Stimulated activated CD4-positive, alpha-beta T cell treated with anti-CD3 and anti-CD28 coated beads, TNF-alpha, amount 100 ng/mL, for 48 hours (primary cell): ENCODE data around the gene STAT3.
"Not testable (repeated sequence)": the region's sequence is repeated elsewhere in the genome, so short reads cannot be mapped to it uniquely, and the experiment has no call there.

Source experiments
- DNase-seq, 3 donors: peaks; one replicate each; pipeline ENCODE4 v3.0.0-alpha.2; 2020; ENCODE audit warnings: low read depth in 3 of 3

Gene STAT3

DNA sequence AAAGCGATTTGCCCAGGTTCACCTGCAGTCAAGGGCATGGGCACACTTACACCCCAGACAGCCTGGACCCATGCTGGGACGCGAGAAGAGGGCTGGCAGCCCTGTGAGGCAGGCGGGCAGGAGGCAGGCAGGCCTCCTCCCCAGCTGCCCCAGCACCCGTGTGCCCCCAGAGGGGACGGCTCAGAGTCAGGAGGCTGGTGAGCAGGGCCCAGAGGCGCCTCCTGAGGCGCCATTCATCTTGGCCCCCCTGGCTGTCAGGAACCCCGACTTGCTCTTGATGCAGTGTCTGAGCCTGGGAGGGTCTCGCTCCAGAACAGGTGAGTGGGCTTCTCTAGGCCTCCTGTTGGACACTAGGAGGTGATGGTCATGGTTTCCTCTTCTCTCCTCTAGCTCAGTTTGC lies 88.9 kb downstream of the STAT3 start:
- DNase-seq = not testable (repeated sequence)

DNA sequence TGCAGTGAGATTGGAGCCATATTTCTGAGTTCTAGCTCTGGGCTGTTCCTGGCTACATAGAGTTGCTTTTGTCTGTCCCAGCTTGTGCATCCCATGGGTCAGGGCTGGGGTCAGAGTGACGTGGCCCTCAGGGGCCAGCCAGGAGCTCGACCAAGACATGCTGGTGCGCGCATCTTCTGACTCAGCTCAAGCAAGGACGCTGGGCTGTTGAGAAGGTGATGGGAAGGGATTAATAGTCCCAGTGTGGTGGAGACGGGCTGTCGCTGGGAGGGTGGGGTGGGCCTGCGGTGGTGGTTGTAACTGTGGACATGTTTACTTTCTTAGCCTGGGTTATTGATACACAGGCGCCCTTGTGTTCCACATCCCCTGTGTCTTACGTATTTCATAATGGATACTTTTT lies 90.5 kb downstream of the STAT3 start:
- DNase-seq = not testable (repeated sequence)

DNA sequence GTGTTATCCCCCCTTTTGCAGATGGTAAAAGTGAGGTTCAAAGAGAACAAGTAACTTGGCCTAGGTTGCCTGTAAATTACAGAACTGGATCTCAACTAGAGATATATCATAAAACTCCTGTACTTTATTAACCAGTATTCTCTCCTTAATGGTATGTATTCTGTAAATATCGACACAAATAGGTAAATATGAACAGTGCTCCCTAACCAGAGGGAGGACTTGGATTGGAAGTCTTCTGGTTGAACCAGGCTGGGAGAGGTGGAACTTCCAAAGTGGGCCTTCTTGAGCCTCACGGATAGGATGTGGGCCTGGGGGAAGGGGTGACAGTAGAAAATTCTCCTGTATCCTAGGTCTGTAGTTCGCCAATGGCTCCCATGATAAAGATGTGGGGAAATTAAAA lies 92.2 kb downstream of the STAT3 start:
- DNase-seq = no peak

DNA sequence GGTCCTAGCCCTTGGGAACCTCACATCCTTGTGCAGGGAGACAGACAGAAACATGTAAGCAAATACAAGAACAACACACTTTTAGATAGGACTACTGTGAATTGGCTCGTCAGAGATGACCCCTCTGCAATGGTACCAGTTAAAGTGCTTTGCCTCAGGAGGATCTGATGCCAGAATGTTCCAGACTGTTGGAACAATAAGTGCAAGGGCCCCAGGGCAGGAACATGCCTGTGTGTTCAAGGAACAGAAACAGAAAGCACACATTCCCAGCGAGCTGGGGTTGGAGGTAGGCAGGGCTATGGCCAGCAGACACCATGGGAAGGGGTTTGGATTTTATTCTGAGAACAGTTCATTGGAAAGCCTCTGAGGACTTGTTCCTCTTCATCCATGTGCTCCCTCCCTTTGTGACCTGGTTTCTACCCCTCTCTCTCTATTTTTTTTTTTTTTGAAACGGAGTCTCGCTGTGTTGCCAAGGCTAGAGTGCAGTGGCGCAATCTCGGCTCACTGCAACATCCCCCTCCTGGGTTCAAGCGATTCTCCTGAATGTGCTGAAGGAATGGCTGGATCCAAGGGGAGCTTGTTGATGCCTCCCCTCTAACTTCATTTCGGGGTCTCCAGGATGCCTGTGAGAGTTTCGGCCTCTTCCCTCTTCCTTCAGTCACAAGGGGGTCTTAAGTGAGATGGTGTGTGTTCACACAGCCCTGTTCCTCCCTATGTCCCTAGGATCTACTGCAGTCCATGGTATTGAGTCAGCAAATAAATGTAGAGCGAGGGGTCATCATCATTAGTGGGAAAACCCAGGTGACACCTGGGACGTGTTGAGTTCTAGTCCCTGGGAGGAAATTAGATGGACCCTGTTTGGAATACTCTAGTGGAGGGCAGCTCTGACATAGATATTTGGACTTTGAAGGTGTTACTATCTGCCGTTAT lies 93.5 kb downstream of the STAT3 start:
- DNase-seq = no peak

DNA sequence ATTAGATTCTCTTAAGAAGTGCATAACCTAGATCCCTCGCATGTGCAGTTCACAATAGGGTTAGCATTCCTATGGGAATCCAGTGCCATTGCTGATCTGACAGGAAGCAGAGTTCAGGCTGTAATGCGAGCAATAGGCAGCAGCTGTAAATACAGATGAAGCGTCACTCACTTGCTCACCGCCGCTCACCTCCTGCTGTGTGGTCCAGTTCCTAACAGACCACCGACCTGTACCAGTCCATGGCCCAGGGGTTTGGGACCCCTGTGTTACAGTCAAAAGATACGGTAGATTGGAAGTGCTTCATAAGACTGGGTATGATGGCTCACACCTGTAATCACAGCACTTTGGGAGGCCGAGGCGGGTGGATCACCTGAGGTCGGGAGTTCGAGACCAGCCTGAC lies 97.1 kb downstream of the STAT3 start:
- DNase-seq = no peak

DNA sequence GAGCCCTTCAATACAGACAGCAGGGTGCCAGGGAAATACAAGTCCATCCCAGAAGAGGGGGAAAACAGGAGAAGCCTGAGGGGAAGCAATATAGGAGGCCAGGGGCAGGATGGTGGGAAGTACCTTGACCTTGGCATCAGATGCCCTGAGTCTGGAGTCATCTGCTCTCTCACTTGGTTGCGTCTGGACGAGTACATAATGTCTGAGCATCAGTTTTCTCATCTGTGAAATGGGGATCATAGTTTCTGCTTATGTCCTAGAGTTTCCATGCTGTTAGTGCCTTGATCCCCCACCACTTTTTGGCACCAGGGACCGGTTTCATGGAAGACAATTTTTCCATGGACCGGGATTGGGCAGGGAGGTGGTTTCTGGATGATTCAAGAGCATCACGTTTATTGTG lies 97.7 kb downstream of the STAT3 start:
- no peak for DNase-seq

DNA sequence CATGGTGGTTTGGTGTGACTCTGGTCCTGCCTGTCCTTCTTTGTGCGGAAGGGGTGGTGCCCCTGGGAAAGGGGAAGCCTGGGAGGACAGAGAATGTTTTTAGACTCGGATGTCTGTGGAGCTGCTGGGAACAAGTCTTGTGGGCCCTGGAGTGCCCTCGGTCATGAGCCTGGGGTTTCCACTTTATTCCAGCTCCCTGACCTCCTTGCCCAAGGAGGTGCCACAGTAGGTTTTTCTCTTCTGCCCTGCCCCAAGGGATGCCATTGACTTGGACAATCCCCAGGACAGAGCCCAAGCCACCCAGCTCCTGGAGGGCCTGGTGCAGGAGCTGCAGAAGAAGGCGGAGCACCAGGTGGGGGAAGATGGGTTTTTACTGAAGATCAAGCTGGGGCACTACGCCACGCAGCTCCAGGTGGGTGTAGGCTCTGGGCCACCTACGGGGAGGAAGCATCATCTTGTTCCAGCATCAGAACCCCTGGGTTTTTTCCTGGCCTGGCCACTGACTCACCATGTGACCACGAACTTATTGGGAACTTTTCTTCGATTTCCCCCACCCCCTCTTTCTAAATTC lies 98.5 kb downstream of the STAT3 start:
- DNase-seq = no peak

DNA sequence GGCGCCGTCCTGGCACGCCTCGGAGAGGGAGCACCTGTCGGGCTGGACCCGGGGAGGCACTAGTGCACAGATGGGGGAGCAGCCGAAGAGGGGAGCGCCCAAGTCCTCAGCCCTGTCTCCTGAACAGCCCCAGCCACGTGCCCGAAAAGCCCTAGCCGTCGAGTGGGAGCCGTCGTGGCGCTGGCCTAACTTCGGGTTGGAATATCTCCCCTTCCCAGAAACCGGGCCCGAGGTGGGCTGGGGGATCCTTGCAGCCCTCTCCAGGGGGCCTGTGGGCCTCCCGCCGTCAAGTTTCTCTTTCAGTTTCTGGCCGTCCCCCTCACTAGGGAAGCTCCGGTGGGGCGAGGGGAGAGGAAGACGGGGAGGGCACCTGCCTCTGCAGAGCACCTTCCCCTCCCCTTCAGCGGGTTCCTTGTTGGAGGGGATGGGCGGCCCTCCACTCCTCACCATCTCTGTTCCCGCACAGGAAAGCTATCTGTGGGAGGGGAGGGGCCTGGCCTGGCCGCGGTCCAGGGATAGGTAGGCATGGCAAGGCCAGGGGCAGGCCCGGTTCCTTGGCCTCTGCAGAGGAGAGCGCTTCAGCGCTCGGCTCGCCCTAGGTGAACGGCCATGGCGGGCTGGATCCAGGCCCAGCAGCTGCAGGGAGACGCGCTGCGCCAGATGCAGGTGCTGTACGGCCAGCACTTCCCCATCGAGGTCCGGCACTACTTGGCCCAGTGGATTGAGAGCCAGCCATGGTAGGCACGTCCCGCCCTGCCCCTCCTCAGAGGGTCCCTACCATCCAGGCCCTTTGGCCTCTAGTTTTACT lies 99.2 kb downstream of the STAT3 start:
- no peak for DNase-seq

DNA sequence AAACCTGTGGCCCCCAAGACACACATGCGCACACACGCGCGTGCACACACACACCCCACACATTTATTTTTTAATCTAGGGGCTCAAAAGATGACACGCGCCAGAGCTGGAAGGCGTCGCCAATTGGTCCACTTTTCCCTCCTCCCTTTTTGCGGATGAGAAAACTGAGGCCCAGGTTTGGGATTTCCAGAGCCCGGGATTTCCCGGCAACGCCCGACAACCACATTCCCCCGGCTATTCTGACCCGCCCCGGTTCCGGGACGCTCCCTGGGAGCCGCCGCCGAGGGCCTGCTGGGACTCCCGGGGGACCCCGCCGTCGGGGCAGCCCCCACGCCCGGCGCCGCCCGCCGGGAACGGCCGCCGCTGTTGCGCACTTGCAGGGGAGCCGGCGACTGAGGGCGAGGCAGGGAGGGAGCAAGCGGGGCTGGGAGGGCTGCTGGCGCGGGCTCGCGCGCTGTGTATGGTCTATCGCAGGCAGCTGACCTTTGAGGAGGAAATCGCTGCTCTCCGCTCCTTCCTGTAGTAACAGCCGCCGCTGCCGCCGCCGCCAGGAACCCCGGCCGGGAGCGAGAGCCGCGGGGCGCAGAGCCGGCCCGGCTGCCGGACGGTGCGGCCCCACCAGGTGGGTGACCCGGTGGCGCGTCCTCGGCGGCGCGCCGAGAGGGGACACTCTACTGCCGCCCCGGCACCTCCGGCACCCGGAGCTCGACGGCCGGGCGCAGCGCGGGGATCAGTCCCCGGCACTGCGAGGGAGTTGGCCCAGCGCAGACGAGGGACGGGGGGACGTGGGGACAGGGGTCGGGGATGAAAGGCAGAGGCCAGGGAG lies 100.1 kb downstream of the STAT3 start, which contains the start of gene STAT5A:
STAT5A (plus strand) TSS at position 522 of the 826 bp plus-strand sequence. CDS start 914 bp downstream, outside the sequence.
- peak in 2 of 3 donors; percentile 60 to 68 for DNase-seq

DNA sequence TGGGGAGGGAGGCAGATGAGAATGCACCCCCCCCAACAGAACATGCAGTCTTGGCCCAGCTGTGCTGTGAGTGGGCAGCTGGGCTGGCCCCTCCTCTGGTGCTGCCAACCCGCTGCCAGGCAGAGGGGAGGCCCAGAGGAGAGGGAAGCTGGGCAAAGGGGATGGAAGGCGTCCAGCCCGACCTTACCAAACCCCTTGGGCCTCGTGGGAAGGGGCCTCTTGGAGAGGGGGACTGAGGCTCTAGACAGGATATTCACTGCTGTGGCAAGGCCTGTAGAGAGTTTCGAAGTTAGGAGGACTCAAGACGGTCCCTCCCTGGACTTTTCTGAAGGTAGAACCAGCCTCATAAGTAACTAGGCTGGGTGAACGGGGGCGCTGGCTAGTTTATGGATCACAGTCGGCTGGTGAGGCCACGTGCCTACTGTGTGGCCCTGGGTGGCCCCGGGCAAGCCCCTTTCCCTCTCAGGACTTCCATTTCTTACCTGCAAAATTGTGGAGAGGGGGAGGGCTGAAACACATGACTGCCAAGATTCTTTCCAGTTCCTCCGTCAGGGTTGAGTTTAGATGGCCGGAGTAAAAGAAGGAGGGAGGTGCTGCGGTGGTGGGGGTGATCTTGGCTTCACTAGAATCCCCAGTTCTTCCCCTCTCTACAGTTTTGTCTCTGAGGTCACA lies 100.8 kb downstream of the STAT3 start:
- DNase-seq = no peak

DNA sequence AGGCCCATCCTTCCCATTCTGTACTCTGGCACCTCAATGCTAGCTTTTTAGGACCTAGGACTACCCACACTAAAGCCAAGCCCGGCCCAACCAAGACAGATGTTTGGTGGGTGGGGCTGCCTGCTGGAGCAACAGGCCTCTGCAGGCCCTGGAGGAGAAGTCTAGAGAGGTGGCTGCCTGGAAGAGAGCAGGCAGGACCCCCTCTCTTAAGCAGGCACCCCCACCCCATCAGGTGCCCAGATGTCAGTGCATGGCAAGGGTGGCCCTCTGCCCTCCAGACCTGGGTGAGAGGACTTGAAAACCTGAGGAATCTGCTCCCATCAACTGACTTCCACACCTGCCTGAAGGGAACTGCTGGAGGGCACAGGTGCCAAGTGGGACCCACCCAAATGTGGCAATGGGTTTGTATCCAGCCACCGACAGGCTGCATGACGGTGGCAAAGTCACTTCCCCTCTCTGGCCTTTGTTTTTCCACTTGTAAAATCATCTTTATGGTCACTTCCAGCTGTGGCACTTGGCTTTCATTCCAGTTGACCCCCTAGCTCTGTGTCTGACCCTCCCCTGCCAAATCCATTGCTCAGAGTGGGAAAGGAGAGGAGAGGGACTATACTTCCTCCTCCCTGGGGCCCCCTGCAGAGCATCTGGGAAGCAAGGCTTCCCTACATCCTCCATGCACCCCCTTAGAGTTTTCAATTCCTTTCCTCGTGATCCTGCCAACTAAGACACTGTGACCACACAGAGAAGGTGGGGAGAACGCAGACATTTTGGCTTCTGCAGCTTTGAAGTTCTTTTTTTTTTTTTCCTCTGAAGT lies 101.6 kb downstream of the STAT3 start:
- no peak for DNase-seq

DNA sequence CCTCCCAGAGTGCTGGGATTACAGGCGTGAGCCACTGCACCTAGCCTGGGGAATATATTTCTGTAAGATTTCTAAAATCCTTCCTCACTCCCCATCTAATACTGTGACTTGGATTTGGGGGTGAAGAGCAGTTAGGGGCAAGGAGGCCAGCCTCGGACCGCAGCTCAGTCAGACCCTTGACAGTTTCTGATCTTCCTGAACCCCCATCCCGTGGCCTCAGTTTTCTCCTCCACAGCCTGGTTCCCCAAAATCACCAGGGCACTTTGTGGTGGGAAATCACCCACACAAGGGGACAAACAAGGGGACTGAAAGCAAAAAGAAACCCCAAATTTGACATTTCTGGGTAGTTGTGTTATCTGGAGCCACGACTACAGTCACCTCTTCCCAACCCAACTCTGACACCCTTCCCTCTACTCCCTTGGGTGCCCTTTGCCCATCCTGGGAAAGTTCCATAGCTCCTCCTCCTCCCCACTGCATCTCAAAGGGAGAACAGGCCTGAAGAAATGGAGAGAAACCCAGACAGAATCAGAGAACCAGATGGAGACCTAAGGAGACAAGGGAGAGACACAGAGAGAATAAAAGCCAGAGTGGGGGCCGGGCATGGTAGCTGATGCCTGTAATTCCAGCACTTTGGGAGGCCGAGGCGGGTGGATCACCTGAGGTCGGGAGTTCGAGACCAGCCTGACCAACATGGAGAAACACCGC lies 102.7 kb downstream of the STAT3 start:
- no peak for DNase-seq

DNA sequence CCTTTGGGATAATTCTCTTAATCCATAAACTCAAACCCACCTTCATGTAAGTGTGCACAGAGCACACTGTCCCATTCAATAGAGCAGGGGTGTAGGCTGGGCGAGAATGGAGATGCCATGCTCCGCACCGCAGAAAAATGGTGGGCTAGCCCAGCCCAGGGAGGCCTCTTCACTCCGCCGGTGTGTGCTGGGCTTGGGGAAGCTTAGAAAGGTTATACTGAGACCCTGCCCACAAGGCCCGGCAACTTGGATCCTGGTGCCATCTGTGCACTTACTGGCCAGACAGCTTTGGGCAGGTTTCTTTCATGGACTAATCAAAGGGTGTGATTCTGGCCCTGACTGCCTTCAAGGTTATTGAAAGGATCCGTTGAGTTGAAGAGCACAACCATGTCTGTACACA lies 103.7 kb downstream of the STAT3 start:
- no peak for DNase-seq

DNA sequence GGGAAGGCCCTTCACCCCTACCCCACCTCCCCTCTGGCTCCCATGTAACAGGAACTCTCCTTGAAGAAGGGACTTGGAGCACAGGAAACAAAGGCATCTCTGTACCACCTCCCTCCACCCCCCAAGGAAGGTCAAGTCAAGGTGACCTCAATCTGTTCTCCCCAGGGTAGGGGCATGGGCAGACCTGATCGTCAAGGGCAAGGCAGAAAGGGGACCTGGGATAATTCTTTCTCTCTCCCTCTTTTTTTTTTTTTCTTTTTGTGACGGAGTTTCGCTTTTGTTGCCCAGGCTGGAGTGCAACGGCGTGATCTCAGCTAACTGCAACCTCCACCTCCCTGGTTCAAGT lies 104.2 kb downstream of the STAT3 start:
- DNase-seq = no peak

DNA sequence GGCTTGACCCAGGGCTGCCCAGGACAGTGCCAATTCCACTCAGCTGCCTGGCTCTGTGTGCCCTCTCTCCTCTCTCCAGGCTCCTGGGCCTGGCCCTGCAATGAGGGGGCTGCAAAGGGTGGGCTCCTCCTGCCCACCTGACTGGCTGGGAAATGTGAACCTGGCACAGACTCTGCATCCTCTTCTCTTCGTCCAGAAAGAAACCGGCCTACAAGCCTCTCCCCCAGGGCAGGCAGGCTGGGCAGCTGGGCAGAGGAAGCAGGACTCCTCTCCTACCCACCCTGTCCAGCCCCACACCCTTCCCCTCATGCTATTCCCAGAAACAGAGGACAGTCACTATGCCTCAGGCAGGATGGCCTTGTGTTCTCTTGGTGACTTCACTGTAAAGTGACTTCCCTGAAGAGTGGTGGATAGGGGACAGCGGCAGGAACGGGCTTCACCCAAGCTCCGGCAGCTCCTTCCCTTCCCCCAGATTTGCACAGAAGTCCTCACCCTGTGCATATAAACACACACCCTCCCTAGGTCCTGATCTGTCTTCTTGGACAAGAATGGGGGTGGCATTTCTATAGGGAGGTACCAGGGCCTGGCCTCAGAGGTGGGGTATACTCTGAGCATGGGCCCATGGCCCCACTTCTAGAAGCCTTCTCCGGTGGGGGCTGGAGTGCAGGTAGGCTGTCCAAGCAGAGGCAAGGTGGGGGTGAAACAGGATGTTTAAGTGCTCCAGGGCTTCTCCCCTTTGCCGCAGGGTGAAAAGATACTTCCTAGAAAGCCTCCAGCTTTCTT lies 104.8 kb downstream of the STAT3 start:
- no peak for DNase-seq

DNA sequence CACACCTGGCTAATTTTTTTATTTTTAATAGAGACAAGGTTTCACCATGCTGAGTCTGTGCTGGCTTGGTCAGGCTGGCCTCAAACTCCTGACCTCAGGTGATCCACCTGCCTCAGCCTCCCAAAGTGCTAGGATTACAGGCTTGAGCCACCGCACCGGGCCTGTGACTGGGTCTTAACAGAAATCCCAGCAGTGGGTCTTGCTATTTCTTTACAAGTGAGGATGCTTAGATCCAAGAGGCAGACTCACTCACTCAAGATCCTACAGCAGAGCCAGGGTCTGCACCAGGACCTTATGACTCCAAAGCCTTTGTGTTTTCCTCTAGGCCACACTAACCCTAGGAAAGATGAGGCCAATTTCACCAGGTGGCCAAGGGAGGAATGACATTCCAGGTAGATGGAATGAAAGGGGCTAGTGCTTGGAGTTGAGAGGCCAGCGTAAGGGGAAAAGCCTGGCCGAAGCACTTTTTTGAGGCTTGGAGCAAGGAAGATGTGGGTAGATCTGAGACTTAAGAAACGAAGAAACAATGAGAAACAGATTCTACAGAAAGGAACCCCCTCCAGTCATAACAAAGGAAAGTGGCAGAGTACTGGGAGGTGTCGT lies 105.7 kb downstream of the STAT3 start:
- DNase-seq = no peak

DNA sequence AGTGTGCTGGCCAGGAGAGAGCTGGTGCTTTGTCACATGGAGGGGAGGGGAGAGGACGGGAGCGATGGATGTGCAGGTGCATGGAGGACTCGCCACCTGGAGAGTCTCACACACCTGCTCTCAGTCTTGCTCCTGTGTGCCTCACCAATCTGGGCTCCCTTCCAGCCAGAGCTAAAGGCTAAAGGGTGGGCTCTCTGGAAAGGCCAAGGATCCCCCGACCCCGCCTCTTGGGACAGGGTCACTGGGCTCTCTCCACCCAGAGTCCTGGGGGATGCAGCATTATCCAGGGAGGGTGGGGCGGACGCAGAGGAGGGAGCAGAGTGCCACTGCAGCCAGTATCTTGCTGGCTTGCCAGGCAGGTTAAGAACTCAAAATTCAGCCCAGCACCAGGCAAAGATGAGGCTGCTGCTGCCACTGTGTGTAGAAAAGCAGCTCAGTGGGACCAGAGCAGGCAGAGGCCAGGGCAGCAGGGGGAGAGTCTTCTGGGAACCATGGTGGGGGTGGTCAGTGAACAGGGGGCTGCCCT lies 106.6 kb downstream of the STAT3 start:
- no peak for DNase-seq
